ENCODE results near the gene CNGA4. TPM values are rescaled to one million over a fixed set of nuclear protein-coding genes. Genes with fewer than 3 reads are reported as not detected.

CNGA4 gene
- total and polyA plus RNA-seq, 7 donors: 0.03 to 0.21 TPM; not detected in 5

- no peaks in the 10 kb centered on the region for H3K9me3 ChIP-seq
- 69 to 72% (median 70%) methylated on average over 4 of the region's 4 CpGs for WGBS, 3 donors
- no peaks in the 10 kb centered on the region for H3K27me3 ChIP-seq (ENCODE audit: insufficient read depth in 3 of 3, low read length in 2 of 3)
- H3K4me3 ChIP-seq: no peak overlapping the region
- TF ChIP-seq, protein P1, sequence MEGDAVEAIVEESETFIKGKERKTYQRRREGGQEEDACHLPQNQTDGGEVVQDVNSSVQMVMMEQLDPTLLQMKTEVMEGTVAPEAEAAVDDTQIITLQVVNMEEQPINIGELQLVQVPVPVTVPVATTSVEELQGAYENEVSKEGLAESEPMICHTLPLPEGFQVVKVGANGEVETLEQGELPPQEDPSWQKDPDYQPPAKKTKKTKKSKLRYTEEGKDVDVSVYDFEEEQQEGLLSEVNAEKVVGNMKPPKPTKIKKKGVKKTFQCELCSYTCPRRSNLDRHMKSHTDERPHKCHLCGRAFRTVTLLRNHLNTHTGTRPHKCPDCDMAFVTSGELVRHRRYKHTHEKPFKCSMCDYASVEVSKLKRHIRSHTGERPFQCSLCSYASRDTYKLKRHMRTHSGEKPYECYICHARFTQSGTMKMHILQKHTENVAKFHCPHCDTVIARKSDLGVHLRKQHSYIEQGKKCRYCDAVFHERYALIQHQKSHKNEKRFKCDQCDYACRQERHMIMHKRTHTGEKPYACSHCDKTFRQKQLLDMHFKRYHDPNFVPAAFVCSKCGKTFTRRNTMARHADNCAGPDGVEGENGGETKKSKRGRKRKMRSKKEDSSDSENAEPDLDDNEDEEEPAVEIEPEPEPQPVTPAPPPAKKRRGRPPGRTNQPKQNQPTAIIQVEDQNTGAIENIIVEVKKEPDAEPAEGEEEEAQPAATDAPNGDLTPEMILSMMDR (IDR thresholded peaks at IDR 0.05): no peak
- ATAC-seq: no peak
- intact Hi-C loops (cut with DNase I): no loop called here
- no peak for DNase-seq
- H3K27ac ChIP-seq: no peak overlapping the region
- H3K4me1 ChIP-seq: no peaks in the 10 kb centered on the region
- no peaks in the 10 kb centered on the region for H3K36me3 ChIP-seq (ENCODE audit: insufficient read depth in 1 of 2, low read depth in 1 of 2)
These were observed 44.6 kb downstream of the CNGA4 start for GRCh38 chr11:6283453-6284023.

DNA sequence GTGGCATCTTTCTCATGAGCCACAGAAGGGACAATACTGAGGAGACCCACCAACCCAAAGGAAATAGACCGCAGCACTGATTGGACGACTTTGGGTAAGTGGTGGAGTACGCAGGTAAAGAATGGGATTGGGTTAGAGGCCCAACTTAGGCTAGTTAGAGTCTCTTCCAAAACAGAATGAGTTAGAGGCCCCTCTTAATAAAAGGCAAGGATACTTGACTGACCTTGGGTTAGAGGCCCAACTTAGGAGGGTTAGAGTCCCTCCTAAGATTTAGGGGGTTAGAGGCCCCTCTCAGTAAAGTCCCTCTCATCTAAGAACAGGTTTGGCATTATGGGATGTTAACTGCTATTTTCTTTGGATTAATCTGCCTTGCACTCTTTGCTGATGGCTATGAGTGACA, 45.4 kb downstream of the CNGA4 start:
- no peak overlapping the region for H3K4me3 ChIP-seq
- WGBS, 3 donors: 90 to 94% (median 91%) methylated on average over 3 of the region's 3 CpGs
- ATAC-seq (no peak), DNase-seq (no peak)
- TF ChIP-seq, protein P1 (IDR thresholded peaks at IDR 0.05): no peak
- H3K9me3 ChIP-seq: no peaks in the 10 kb centered on the region
- intact Hi-C loops (cut with DNase I): no loop called here
- H3K27ac ChIP-seq: no peak overlapping the region
- peaks cover 0 to 4% (median 0%) of the 10 kb centered on the region in 3 donors for H3K27me3 ChIP-seq (ENCODE audit: insufficient read depth in 3 of 3, low read length in 2 of 3)
- no peaks in the 10 kb centered on the region for H3K4me1 ChIP-seq
- H3K36me3 ChIP-seq (ENCODE audit: insufficient read depth in 1 of 2, low read depth in 1 of 2): no peaks in the 10 kb centered on the region

DNA sequence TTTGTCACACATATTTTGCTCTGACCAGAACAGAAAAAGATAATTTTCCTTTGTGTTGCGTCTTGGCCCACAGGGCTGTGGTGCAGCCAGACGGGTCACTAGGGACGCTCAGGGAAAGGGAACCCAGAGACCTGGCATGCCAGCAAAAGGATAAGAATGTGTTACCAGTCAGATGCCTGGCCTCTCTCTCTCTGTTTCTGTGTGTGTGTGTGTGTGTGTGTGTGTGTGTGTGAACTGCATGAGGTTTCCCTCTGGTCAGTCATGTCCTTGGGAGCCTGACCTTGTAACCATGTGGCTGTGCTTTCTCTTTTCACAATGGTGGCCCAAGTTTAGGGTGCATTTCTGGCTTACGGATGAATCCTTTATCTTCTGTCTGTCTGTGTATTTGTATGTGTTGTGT, 46.1 kb downstream of the CNGA4 start:
- Histone ChIP-seq H3K27ac (no peak overlapping the region), H3K4me3 (no peak overlapping the region), H3K4me1 (no peaks in the 10 kb centered on the region), H3K9me3 (no peaks in the 10 kb centered on the region), H3K36me3 (ENCODE audit: insufficient read depth in 1 of 2, low read depth in 1 of 2) (no peaks in the 10 kb centered on the region), H3K27me3 (ENCODE audit: insufficient read depth in 3 of 3, low read length in 2 of 3) (peaks cover 0 to 6% (median 0%) of the 10 kb centered on the region in 3 donors)
- WGBS, 3 donors: 65 to 85% (median 67%) methylated on average over 4 of the region's 4 CpGs
- intact Hi-C loops (cut with DNase I): no loop called here
- no peak for DNase-seq
- ATAC-seq: no peak
- TF ChIP-seq, protein P1 (IDR thresholded peaks at IDR 0.05): no peak

Other genes with a start within 250 kb of the CNGA4 start
- not detected for gene OR56A4, start 232.1 kb upstream of the CNGA4 start, total RNA-seq
- not detected for gene OR56A4, start 232.1 kb upstream of the CNGA4 start, polyA plus RNA-seq
- gene OR56A1, start 208.3 kb upstream of the CNGA4 start, total RNA-seq: not detected
- gene OR56A1, start 208.3 kb upstream of the CNGA4 start, polyA plus RNA-seq: not detected
- not detected for gene OR56B4, start 131.4 kb upstream of the CNGA4 start, total RNA-seq
- not detected for gene OR56B4, start 131.4 kb upstream of the CNGA4 start, polyA plus RNA-seq
- gene OR52B2, start 68.8 kb upstream of the CNGA4 start, total RNA-seq: not detected
- not detected for gene OR52B2, start 68.8 kb upstream of the CNGA4 start, polyA plus RNA-seq
- gene OR52W1, start 39.9 kb upstream of the CNGA4 start, total RNA-seq: not detected
- gene OR52W1, start 39.9 kb upstream of the CNGA4 start, polyA plus RNA-seq: not detected
- not detected for gene C11orf42, start 33.5 kb upstream of the CNGA4 start, total RNA-seq
- gene C11orf42, start 33.5 kb upstream of the CNGA4 start, polyA plus RNA-seq: not detected
- 10 to 100 TPM in 3 of 4 donors, 1 to 10 TPM in 1; 9.1 to 21.6 (median 15.6) TPM for gene FHIP1B, start 4.5 kb upstream of the CNGA4 start, total RNA-seq
- gene FHIP1B, start 4.5 kb upstream of the CNGA4 start, polyA plus RNA-seq: 10 to 100 TPM; 15.7 to 22.2 (median 20.1) TPM
- not detected for gene CCKBR, start 20.7 kb downstream of the CNGA4 start, total RNA-seq
- gene CCKBR, start 20.7 kb downstream of the CNGA4 start, polyA plus RNA-seq: not detected
- gene CAVIN3, start 81.4 kb downstream of the CNGA4 start, total RNA-seq: 10 to 100 TPM; 14.2 to 25.5 (median 15.4) TPM
- 10 to 100 TPM; 21.5 to 24.7 (median 23.5) TPM for gene CAVIN3, start 81.4 kb downstream of the CNGA4 start, polyA plus RNA-seq
- gene SMPD1, start 151.4 kb downstream of the CNGA4 start, total RNA-seq: 10 to 100 TPM; 37.6 to 57.4 (median 39.1) TPM
- gene SMPD1, start 151.4 kb downstream of the CNGA4 start, polyA plus RNA-seq: 10 to 100 TPM; 32.7 to 50.9 (median 33.6) TPM
- 10 to 100 TPM; 36.5 to 53.9 (median 43.0) TPM for gene APBB1, start 180.0 kb downstream of the CNGA4 start, total RNA-seq
- gene APBB1, start 180.0 kb downstream of the CNGA4 start, polyA plus RNA-seq: 10 to 100 TPM; 39.5 to 49.5 (median 42.5) TPM
- gene HPX, start 201.9 kb downstream of the CNGA4 start, total RNA-seq: under 1 TPM in 3 of 4 donors, not detected in 1; 0.34 to 0.75 (median 0.36) TPM
- gene HPX, start 201.9 kb downstream of the CNGA4 start, polyA plus RNA-seq: under 1 TPM; 0.04 to 0.38 (median 0.16) TPM
- gene TRIM3, start 234.9 kb downstream of the CNGA4 start, total RNA-seq: 10 to 100 TPM in 3 of 4 donors, 1 to 10 TPM in 1; 9.6 to 15.3 (median 12.7) TPM
- 10 to 100 TPM; 11.5 to 12.5 (median 12.2) TPM for gene TRIM3, start 234.9 kb downstream of the CNGA4 start, polyA plus RNA-seq
- 10 to 100 TPM in 3 of 4 donors, 1 to 10 TPM in 1; 8.4 to 25.5 (median 15.5) TPM for gene ARFIP2, start 242.2 kb downstream of the CNGA4 start, total RNA-seq
- 10 to 100 TPM; 19.4 to 31.3 (median 21.0) TPM for gene ARFIP2, start 242.2 kb downstream of the CNGA4 start, polyA plus RNA-seq
- 10 to 100 TPM; 12.5 to 25.2 (median 16.1) TPM for gene TIMM10B, start 242.4 kb downstream of the CNGA4 start, total RNA-seq
- gene TIMM10B, start 242.4 kb downstream of the CNGA4 start, polyA plus RNA-seq: 10 to 100 TPM; 13.1 to 32.8 (median 24.7) TPM

Data from psoas muscle (tissue), 8 donors.